G401.6 (cell line): ENCODE measurements around the gene SLC15A4.
"Not testable (repeated sequence)": the region's sequence is repeated elsewhere in the genome, so short reads cannot be mapped to it uniquely, and the experiment has no call there.

ENCODE experiments used
- FAIRE-seq: peaks from 2 replicates; lab custom pipeline; 2012; peaks lifted over from hg19 to GRCh38; lab: Jason Lieb, UNC

Gene SLC15A4

DNA sequence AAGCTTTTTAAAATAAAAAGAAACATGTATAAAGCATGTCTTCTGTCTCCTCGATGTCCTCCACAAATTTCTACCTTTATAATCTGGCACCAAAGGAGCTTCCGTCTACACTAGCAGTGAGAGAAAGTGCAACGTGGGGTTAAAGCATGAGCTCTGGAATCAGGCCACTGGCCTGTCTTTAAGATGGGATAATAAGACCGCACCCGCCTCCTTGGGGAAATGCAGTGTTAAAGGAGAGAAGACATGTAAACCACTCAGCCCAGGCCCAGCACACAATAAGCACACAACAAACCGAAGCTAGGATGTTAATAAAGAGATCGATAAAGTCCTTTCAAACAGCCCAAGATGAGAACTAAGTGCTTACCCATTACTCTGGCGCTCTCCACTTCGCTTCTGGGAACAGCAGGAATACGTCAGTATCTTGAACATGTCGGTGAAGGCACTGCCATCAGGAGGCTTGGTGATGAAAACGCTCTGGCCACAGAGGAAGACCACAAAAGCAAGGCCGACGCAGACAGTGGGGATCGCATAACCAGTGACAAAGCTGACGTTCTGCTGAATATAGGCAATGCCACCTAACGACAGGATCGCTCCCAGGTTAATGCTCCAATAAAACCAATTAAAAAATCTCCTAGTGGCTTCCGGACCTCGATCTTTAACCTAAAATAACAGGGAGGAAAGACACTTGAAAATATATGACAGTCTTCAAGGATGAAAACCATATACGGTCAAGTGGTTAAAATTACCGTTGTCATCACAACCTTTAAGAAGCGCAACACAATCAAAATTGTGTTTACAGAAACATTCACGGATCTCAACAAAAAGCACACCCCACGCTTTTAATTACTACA is 9.1 kb downstream of the SLC15A4 start:
- FAIRE-seq, result no peak

- no peak for FAIRE-seq
Observed at GRCh38 chr12:128813883-128814282, 9.9 kb downstream of the SLC15A4 start.

DNA sequence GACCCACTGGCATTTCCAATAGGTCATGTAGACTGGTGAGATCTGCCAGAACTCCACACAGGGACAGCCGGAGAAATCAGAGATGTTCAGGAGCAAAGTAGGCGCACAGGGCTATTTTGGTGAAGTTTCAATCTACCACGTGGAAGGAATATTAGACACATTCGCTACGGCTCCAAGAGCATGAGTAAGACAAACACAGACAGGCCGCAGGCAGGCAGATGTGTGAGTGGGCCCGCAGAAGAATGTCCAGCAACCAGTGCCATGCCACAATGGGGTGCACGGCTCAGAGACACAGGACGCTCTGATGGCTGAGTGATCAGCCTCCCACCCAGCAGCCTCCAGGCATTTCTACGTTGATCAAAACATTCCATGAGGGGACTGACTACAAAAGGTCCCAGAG is 10.4 kb downstream of the SLC15A4 start:
- FAIRE-seq, result no peak

GRCh38 chr12:128811806-128812205 is 12.0 kb downstream of the SLC15A4 start:
- FAIRE-seq, result no peak

- FAIRE-seq, result no peak
Observed at GRCh38 chr12:128810182-128811127, 13.3 kb downstream of the SLC15A4 start.

DNA sequence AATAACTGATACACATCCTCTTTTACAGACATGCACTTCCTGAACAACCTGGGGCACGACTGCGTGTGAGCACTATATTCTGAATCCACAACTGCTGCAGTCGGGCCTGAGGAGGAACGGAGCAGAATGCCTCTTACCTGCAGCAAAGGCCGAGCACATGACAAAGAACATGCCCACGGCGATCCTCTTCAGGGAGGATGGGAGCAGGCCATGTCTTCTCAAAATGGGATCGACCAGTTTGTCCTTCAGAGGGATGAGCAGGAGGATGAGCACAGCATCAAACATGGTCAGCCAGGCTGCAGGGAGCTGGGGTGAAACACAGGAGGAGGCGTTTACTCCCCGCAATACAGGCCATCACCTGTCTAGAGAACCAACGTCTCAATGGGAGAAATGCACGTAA is 15.1 kb downstream of the SLC15A4 start:
- no peak for FAIRE-seq

- no peak for FAIRE-seq
Observed at GRCh38 chr12:128807161-128807724, 16.5 kb downstream of the SLC15A4 start.

DNA sequence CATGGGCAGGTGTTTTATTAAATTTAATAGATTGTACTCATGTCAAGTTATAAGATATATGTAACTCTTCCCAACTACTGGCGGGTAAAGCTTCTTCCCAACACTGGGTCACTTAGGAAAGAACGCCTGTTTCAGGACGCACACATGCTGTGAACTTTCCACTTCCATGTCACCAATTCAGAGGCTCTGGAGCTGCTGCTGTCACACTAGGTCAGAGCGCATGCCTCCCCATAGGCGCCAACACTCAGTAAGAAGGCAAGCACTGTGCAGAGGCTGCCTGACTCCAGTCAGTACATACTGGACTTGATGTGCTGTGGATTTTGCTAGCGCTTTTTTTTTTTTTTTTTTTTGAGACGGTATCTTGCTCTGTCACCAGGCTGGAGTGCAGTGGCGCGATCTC is 17.2 kb downstream of the SLC15A4 start:
- no peak for FAIRE-seq

DNA sequence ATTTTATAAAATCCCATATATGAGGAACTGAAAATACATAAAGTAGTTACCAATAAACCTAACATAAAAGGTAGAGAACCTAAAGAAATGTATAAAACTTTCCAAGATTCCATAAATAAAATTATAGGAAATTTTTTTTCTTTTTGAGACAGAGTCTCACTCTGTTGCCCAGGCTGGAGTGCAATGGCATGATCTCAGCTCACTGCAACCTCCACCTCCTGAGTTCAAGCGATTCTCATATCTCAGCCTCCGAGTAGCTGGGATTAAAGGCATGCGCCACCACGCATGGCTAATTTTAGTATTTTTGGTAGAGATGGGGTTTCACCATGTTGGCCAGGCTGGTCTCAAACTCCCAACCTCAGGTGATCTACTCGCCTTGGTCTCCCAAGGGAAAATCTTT is 18.4 kb downstream of the SLC15A4 start:
- not testable (repeated sequence) for FAIRE-seq

DNA sequence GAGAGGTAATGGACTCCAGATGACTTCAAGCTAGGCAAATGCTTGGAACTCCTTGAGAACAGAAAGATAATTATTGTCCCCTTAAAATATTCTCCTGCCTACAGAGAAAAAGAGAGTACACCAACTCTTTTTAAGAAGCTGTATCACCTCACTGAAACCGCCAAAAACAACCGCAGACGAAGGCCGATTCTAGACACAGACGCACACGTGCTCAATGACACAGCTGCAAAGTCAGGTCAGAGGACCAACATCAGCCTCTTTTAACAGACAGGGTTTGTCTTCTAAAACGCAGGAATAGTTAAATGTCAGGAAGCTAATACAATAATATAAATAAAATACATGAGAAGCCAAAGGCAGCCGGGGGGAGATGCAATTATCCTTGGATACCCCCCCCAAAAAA is 19.0 kb downstream of the SLC15A4 start:
- no peak for FAIRE-seq

- FAIRE-seq, result no peak
Observed at GRCh38 chr12:128803788-128804187, 20.0 kb downstream of the SLC15A4 start.

- FAIRE-seq, result no peak
Observed at GRCh38 chr12:128802756-128803155, 21.0 kb downstream of the SLC15A4 start.

- FAIRE-seq, result no peak
Observed at GRCh38 chr12:128801879-128802391, 21.8 kb downstream of the SLC15A4 start.

GRCh38 chr12:128800606-128801005 is 23.2 kb downstream of the SLC15A4 start:
- FAIRE-seq, result no peak

- no peak for FAIRE-seq
Observed at GRCh38 chr12:128798571-128799341, 25.0 kb downstream of the SLC15A4 start.

DNA sequence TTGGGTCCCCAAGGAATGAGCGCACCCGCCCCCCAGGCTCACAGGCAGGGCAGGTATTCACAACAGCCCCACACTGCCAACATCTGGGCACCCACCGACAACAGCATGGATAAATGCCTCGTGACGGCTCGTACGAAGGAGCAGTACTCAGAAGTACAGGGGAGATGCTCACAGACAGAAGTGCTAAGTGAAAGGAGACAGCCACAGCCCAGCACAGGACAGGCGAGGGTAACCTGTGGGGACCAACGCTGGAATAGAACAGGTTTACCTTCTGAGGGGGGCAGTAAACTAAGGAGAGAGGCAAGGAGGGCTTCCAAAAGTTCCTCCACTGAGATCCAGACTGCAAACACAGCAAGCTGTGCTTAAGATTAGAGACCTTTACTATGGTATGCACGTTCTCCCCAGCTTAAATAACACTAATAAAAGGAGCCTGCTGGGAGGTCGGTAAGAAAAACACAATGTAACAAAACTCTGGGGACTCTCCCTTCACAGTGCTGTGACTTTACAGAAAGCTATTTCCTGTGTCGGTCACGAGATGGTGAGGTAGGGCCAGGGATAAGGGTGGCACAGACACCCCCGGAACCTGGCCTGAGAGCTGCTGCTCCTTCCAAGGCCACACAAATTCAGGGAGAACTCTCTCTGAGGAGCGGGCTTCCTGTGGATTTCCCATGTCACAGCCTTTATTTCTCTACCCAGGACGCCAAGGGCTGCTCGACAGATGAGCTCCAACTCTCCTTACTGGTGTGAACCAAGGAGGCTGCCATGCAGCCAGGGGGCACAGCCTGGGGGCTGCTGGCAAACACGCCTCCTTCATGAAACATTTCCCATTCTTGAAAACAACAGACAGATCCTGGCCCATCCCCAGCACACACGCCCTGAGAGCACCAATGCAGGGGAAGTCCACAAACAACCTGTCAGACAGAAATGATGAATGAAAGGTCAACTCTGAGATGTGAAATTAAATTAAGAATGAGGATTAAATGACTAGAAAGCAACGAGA is 26.3 kb downstream of the SLC15A4 start:
- no peak for FAIRE-seq

DNA sequence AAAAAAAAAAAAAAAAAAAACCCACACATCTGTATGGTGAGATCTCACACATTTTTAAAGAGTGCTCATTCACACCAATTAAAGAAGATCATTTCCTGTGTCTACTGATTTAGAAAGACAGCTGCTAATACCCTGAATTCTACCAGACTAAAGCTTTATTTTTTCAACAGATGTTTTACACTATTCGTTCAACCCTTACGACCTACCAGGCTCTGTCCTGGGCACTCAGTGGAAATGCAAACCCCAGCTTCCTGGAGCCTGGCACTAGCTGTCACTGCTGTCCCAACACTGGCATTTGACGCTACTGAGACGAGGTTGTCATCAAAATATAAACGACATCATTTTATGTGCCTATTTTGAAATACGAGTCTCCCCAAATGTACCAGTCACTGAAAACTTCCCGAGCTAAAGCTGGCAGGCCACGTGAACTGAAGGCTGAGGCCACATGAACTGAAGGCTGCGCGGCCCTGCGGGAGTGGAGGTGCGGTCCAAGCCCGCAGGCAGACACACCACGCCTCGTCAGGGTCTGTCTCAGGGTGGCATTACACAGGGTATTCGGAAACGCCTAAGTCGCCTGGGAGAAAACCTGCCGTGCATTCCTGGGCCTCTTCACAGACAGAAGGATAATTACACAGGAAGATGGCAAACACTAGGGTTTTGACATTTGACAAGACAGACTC is 27.2 kb downstream of the SLC15A4 start:
- FAIRE-seq, result no peak

DNA sequence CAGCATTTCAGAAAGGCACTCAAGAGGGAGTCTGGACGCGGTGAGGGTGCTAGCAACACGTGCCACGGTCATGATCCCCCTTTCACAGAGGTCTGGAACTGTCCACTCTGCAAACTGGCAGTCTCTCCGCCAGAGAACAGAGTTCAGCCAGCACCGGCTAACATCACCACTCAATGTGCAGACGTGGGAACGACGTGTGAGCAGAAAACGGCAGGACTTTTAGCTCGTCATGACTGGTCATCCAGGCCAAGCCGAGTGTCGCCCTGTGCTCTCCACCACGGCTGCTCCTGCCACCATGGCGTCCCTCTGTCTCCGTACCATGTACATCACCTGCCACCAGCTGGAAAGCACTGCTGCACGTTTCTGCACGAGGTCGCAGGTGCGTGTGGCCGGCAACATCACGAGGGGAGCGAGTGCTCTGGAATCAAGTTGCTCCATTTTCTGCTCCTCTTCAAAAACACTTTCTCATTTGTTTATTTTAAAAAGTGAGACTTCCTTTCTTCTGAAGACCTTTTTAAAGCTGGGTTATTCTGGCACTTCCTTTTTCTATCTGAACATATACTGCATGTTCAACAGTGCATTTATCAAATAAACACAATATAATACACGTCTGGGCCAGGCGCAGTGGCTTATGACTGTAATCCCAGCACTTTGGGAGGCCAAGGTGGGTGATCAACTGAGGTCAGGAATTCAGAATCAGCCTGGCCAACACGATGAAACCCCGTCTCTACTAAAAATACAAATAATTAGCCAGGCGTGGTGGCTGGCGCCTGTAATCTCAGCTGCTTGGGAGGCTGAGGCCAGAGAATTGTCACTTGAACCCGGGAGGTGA is 28.0 kb downstream of the SLC15A4 start:
- no peak for FAIRE-seq
